Activated naive CD8-positive, alpha-beta T cell treated with anti-CD3 and anti-CD28 coated beads, Interleukin-2, amount 50 U/mL, for 16 hours (primary cell): ENCODE results near the gene EFCAB8.

Source experiments
- DNase-seq: peaks from one replicate; pipeline ENCODE4 v3.0.0-alpha.2; 2020; ENCODE audit warnings: low read depth, low spot score

Gene EFCAB8

GRCh38 chr20:33007376-33008335, 148.9 kb downstream of the EFCAB8 start, which contains the start of gene BPIFB2:
Gene BPIFB2 (plus strand): TSS chr20:33007704. CDS start chr20:33008575, 871 bp downstream.
- DNase-seq, result no peak

- no peak for DNase-seq
Measured at GRCh38 chr20:33008336-33009213, 149.9 kb downstream of the EFCAB8 start.

DNA sequence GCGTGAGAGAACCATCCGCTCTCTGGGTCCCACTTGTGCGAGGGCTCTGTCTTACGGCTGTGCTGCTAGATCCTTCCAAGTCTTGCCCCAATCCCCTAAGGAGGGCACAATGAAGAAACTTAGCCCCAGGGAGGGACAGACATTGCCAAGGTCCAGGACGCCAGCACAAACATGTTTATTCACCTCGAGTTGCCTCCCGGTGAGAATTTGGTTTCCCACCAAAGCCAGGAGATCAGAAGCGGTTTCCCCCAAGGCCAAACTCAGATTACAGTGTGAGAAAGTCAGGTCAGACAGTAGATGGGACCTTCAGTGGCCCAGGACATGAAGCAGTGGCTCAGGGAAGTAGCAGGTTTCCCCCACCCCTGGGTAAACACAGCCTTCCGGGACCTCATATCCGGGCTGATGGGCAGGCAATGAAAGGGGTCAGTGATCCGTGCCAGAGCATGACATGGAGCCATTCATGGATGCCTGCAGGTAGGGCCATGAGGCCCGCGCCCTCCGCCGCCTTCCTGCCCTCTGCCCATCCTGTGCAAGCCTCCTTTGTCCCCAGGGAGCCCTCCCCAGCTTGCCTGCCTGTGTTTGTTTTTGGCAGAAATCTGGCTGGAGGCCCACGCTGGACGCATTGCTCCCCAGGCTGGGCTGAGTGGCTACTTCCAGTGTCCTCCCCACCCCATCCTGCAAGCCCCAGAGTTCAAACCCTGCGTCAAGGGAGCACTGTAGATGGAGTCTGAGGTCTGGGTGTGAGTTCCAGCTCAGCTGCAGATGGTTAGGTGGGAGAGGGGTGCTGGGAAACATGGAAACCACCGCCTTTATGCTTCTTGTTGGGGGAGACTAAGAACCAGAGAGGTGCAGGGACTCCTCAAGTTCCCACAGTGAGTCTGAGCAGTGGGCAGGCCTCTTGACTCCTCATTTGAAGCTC, 150.8 kb downstream of the EFCAB8 start:
- no peak for DNase-seq

- no peak for DNase-seq
Measured at GRCh38 chr20:33010133-33010504, 151.4 kb downstream of the EFCAB8 start.

- DNase-seq, result no peak
Measured at GRCh38 chr20:33010674-33011449, 152.1 kb downstream of the EFCAB8 start.
